Peyer's patch (tissue), 4 donors: ENCODE results near the gene FBXW7. TPM values are rescaled to one million over a fixed set of nuclear protein-coding genes. Genes with fewer than 3 reads are reported as not detected.

Experiments
- DNase-seq, 3 donors: peaks; one replicate each; pipeline ENCODE4 v3.0.0-alpha.2; 2017 to 2019
- H3K27ac ChIP-seq, 4 donors: fragments of 200-600 bp; sonication (generic); one replicate each; pipeline ENCODE4 v1.5.1; 2016 to 2019
- H3K27me3 ChIP-seq, 2 donors: fragments of 200-600 bp; sonication (generic); one replicate each; pipeline ENCODE4 v1.5.1; 2019
- H3K36me3 ChIP-seq, 3 donors: fragments of 200-600 bp; sonication (generic); one replicate each; pipeline ENCODE4 v1.5.1; 2016 to 2019
- H3K4me1 ChIP-seq, 4 donors: fragments of 200-600 bp; sonication (generic); one replicate each; pipeline ENCODE4 v1.5.1; 2016 to 2019
- H3K4me3 ChIP-seq, 4 donors: fragments of 200-600 bp; sonication (generic); 1 replicate in 3 of 4; 2 replicates in 1 of 4; pipeline ENCODE4 v1.5.1; 2016 to 2019; ENCODE audit warnings: mild to moderate bottlenecking in 1 of 4
- H3K9me3 ChIP-seq, 4 donors: fragments of 200-600 bp; sonication (generic); one replicate each; pipeline ENCODE4 v1.5.1; 2016 to 2019; ENCODE audit warnings: mild to moderate bottlenecking in 1 of 4
- POLR2A ChIP-seq, 2 donors: fragments of 450-650 bp; IDR thresholded peaks; one replicate each; pipeline ENCODE4 v1.5.1; 2017; ENCODE audit warnings: antibody characterized with exemption in 2 of 2, mild to moderate bottlenecking in 2 of 2, moderate library complexity in 2 of 2
- total RNA-seq, 4 donors: library from RNA; depleted of rRNA; stranded (reverse); fragments of >200 nt; gene quantifications; one replicate each; pipeline ENCODE4 v1.1.0, GENCODE V29; 2016
- TF ChIP-seq, protein P1 (sequence below), 6 experiments: fragments of 450-650 bp in 4 of 6; fragments of 200-600 bp in 2 of 6; sonication (generic) in 1 of 6; IDR thresholded peaks; one replicate each; pipeline ENCODE4 v1.5.1; 2017 to 2019; ENCODE audit warnings: antibody characterized with exemption in 6 of 6, mild to moderate bottlenecking in 3 of 6, moderate library complexity in 1 of 6

Gene FBXW7
- total RNA-seq, 4 donors from 2014 or later: 33.4 to 120 (median 43.0) TPM

DNA sequence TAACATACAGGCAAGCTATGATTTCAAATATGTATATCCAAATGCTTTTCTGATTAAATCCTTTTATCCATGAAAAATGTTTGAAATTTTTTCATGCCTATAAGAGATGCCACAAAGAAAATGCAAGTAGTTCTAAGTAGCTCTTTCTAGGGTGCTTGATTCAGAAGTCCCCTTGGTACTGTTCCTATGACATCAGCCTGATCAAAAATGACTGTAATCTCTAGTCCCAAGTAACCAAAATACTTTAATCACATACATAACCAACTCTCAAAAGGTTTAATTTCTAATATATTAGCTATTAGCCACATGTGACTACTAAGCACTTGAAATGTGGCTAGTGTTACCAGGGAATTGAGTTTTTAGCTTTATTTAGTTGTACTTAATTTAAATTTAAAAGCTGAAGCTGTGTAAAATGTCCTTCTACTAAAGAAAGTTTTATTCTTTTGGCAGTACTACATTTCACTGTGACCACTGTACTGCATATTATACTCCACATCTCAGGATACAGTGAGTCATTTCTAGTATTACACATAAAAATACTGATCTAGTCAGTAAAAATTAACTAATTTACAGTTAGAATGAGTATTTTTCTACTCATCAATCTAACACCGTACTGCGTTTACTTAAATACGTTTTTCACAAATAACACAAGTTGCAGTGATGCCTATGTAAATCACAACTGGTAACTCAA, 33.9 kb downstream of the FBXW7 start:
- Histone ChIP-seq H3K4me3 (no peak overlapping the region), H3K9me3 (no peaks in the 10 kb centered on the region), H3K27ac (no peak overlapping the region), H3K27me3 (no peaks in the 10 kb centered on the region), H3K36me3 (no peaks in the 10 kb centered on the region), H3K4me1 (no peaks in the 10 kb centered on the region)
- TF ChIP-seq, protein P1, sequence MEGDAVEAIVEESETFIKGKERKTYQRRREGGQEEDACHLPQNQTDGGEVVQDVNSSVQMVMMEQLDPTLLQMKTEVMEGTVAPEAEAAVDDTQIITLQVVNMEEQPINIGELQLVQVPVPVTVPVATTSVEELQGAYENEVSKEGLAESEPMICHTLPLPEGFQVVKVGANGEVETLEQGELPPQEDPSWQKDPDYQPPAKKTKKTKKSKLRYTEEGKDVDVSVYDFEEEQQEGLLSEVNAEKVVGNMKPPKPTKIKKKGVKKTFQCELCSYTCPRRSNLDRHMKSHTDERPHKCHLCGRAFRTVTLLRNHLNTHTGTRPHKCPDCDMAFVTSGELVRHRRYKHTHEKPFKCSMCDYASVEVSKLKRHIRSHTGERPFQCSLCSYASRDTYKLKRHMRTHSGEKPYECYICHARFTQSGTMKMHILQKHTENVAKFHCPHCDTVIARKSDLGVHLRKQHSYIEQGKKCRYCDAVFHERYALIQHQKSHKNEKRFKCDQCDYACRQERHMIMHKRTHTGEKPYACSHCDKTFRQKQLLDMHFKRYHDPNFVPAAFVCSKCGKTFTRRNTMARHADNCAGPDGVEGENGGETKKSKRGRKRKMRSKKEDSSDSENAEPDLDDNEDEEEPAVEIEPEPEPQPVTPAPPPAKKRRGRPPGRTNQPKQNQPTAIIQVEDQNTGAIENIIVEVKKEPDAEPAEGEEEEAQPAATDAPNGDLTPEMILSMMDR (IDR thresholded peaks at IDR 0.05): no peak
- DNase-seq: no peak

DNA sequence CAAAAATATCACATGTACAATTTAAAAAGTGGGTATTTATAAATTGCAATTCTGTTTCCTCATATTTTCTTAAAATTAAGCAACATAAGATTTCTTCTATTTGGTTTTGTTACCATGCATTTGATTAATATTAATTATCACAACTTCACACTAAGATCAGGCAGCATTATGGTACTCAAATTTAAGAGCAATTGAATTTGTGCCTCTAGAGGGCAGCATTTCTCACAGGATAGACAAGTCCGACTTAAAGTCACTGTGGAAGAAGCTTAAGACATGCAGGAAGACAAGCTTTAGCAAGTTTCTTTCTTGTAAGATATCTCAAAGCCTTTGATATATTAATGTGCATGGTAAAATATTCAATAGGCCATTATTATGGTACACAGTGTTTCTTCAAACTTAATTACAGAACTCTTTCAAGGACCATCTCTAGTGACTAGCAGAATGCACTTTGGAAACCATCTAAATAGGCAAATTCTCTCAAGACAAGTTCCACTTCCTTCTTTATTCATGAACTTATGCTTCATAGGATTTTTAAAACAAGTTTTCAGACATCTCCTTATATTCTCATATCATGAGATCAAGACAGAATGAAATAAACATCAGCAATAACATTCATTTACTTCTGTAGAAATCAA, 35.0 kb downstream of the FBXW7 start:
- peak in 2 of 3 donors; percentile 51 to 77 for DNase-seq
- no peak for TF ChIP-seq POLR2A (IDR thresholded peaks at IDR 0.05)
- TF ChIP-seq, protein P1 (IDR thresholded peaks at IDR 0.05): peak; percentile 63 to 89 (median 84)
- Histone ChIP-seq H3K36me3 (no peaks in the 10 kb centered on the region), H3K4me1 (no peaks in the 10 kb centered on the region), H3K27ac (peak overlapping the region in 1 of 4 donors; percentile 32), H3K9me3 (no peaks in the 10 kb centered on the region), H3K27me3 (no peaks in the 10 kb centered on the region), H3K4me3 (no peak overlapping the region)

DNA sequence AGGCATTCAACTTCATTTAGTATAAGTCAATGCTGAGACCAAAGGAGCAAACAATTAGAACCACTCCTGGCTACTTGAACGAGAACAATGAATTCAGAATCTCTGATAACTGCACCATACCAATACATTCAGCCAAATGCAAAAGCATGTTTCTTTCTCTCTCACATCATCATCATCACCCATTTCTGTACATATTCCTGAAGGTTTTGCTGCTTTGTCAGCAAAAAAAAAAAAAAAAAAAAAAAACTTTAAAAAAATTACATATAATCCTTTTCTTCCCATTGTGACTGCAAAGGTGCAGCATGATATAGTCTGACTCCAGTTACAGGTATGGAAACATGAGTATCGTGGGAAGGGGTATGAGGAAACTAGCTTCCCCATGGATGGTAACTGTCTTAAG, 35.6 kb downstream of the FBXW7 start:
- no peaks in the 10 kb centered on the region for H3K9me3 ChIP-seq
- H3K27me3 ChIP-seq: no peaks in the 10 kb centered on the region
- H3K27ac ChIP-seq: no peak overlapping the region
- no peaks in the 10 kb centered on the region for H3K36me3 ChIP-seq
- no peak for DNase-seq
- no peak overlapping the region for H3K4me3 ChIP-seq
- H3K4me1 ChIP-seq: no peaks in the 10 kb centered on the region
- TF ChIP-seq, protein P1 (IDR thresholded peaks at IDR 0.05): no peak
- no peak for TF ChIP-seq POLR2A (IDR thresholded peaks at IDR 0.05)

DNA sequence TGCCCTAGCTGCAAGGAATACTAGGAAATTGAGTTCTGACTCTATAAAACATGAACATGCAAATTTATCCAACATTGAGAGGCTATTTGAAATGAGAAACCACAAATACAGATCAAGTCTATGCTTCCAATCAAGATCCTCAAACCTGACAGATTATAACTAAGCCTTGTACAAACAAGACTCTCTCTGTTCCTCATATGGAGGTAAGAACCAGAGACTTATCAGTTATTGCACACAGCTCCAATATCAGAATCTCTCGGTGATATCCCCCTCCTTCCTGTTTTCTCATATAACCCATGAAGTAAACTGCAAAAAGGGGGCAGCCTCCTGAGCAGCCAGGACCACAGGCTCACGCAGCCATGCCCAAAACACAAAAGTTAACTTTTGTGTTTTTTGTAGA, 36.5 kb downstream of the FBXW7 start:
- no peaks in the 10 kb centered on the region for H3K4me1 ChIP-seq
- no peak overlapping the region for H3K27ac ChIP-seq
- DNase-seq: no peak
- no peak overlapping the region for H3K4me3 ChIP-seq
- no peaks in the 10 kb centered on the region for H3K27me3 ChIP-seq
- no peaks in the 10 kb centered on the region for H3K36me3 ChIP-seq
- TF ChIP-seq, protein P1 (IDR thresholded peaks at IDR 0.05): no peak
- TF ChIP-seq POLR2A (IDR thresholded peaks at IDR 0.05): no peak
- no peaks in the 10 kb centered on the region for H3K9me3 ChIP-seq

DNA sequence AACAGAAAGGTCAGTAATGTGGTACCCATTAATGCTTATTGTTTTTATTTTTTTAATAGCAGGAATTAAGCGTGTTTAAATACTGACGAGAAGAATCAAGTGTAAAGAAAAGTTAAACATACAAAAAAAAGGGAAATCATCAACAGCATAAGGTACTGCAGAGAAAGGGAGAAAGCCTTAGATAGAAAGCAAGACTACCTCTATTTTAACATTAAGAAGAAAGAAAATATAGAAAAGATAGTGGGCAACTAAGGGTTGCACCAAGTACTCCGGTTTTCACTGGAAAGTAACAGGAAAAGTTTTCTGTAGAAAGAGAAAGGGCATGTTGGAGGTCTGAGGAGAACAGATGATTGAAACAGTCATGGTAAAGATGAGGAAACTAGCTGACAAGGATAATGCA, 41.9 kb downstream of the FBXW7 start:
- DNase-seq: no peak
- no peak overlapping the region for H3K27ac ChIP-seq
- H3K9me3 ChIP-seq: no peaks in the 10 kb centered on the region
- no peaks in the 10 kb centered on the region for H3K4me1 ChIP-seq
- no peaks in the 10 kb centered on the region for H3K27me3 ChIP-seq
- TF ChIP-seq, protein P1 (IDR thresholded peaks at IDR 0.05): no peak
- no peak for TF ChIP-seq POLR2A (IDR thresholded peaks at IDR 0.05)
- no peak overlapping the region for H3K4me3 ChIP-seq
- H3K36me3 ChIP-seq: no peaks in the 10 kb centered on the region
